ENCODE data around the gene AP4S1. TPM values are rescaled to one million over a fixed set of nuclear protein-coding genes. Genes with fewer than 3 reads are reported as not detected.
"Not testable (repeated sequence)": the region's sequence is repeated elsewhere in the genome, so short reads cannot be mapped to it uniquely, and the experiment has no call there.

Gene AP4S1
- total RNA-seq, 1 experiment from 2014 or later: 3.3 TPM

DNA sequence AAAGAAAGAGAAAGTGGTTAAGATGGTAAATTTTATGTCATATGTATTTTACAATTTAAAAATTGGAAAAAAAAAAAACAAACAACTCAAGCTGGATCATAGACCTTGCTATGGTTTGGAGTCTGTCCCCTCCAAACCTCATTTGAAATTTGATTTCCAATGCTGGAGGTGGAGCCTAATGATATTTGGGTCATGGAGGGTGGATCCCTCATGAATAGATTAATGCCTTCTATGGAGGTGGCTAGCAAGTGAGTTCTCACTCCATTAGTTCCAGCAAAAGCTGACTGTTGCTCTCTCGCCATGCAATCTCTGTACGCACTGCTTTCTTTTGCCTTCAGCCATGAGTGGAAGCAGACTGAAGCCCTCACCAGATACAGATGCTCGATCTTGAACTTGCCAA, 22.2 kb upstream of the AP4S1 start:
- no peak overlapping the region for H3K27ac ChIP-seq (ENCODE audit: low read length)
- intact Hi-C loops (cut with micrococcal nuclease; ENCODE audit: unreplicated experiment) (no loop called here), in situ Hi-C loops (cut with HindIII; ENCODE audit: low pct_unique_long_range_greater_than_20kb, low sequenced_read_pairs) (no loop called here)
- no peaks in the 10 kb centered on the region for H3K27me3 ChIP-seq (ENCODE audit: control insufficient read depth, insufficient read depth, low read length)
- ChIA-PET CTCF (no interaction called here), POLR2A (no interaction called here)
- no peaks in the 10 kb centered on the region for H3K36me3 ChIP-seq (ENCODE audit: control insufficient read depth, insufficient read depth, low read length)
- no TSS peak for BruUV-seq (replicated peaks)
- H3K9me3 ChIP-seq (ENCODE audit: control insufficient read depth, insufficient read depth, low read depth, low read length): no peaks in the 10 kb centered on the region
- TF ChIP-seq, protein P1, sequence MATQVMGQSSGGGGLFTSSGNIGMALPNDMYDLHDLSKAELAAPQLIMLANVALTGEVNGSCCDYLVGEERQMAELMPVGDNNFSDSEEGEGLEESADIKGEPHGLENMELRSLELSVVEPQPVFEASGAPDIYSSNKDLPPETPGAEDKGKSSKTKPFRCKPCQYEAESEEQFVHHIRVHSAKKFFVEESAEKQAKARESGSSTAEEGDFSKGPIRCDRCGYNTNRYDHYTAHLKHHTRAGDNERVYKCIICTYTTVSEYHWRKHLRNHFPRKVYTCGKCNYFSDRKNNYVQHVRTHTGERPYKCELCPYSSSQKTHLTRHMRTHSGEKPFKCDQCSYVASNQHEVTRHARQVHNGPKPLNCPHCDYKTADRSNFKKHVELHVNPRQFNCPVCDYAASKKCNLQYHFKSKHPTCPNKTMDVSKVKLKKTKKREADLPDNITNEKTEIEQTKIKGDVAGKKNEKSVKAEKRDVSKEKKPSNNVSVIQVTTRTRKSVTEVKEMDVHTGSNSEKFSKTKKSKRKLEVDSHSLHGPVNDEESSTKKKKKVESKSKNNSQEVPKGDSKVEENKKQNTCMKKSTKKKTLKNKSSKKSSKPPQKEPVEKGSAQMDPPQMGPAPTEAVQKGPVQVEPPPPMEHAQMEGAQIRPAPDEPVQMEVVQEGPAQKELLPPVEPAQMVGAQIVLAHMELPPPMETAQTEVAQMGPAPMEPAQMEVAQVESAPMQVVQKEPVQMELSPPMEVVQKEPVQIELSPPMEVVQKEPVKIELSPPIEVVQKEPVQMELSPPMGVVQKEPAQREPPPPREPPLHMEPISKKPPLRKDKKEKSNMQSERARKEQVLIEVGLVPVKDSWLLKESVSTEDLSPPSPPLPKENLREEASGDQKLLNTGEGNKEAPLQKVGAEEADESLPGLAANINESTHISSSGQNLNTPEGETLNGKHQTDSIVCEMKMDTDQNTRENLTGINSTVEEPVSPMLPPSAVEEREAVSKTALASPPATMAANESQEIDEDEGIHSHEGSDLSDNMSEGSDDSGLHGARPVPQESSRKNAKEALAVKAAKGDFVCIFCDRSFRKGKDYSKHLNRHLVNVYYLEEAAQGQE (IDR thresholded peaks at IDR 0.05; ENCODE audit: insufficient read depth in 1 of 2, low read depth in 2 of 2, low read length in 1 of 2): no peak
- TF ChIP-seq SIN3A (IDR thresholded peaks at IDR 0.05; ENCODE audit: borderline replicate concordance, insufficient read depth, low read depth, low read length) (no peak), TCF7L2 (IDR thresholded peaks at IDR 0.05; ENCODE audit: low read depth, low read length) (no peak), POLR2AphosphoS5 (IDR thresholded peaks at IDR 0.05; ENCODE audit: low read depth, low read length) (no peak)
- TF ChIP-seq, protein P2, sequence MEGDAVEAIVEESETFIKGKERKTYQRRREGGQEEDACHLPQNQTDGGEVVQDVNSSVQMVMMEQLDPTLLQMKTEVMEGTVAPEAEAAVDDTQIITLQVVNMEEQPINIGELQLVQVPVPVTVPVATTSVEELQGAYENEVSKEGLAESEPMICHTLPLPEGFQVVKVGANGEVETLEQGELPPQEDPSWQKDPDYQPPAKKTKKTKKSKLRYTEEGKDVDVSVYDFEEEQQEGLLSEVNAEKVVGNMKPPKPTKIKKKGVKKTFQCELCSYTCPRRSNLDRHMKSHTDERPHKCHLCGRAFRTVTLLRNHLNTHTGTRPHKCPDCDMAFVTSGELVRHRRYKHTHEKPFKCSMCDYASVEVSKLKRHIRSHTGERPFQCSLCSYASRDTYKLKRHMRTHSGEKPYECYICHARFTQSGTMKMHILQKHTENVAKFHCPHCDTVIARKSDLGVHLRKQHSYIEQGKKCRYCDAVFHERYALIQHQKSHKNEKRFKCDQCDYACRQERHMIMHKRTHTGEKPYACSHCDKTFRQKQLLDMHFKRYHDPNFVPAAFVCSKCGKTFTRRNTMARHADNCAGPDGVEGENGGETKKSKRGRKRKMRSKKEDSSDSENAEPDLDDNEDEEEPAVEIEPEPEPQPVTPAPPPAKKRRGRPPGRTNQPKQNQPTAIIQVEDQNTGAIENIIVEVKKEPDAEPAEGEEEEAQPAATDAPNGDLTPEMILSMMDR (IDR thresholded peaks at IDR 0.05): no peak
- H3K4me1 ChIP-seq (ENCODE audit: control insufficient read depth, insufficient read depth, low read length): peaks cover 4% of the 10 kb centered on the region; the same call in 1 of the 2 replicates
- ATAC-seq (no peak), DNase-seq (ENCODE audit: low read depth, low spot score) (no peak)
- H3K4me3 ChIP-seq (ENCODE audit: low read depth in 2 of 2, low read length in 2 of 2): no peak overlapping the region

DNA sequence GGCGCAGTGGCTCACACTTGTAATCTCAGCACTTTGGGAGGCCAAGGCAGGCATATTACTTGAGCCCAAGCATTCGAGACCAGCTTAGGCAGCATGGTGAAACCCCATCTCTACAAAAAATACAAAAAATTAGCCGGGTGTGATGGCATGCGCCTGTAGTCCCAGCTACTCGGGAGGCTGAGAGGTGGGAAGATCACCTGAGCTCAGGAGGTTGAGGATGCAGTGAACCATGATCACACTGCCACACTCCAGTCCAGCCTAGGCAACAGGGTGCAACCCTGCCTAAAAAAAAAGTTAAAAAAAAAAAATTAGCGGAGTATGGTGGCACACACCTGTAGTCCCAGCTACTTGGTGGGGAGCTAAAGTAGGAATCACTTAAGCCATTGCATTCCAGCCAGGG, 21.4 kb upstream of the AP4S1 start:
- H3K27me3 ChIP-seq (ENCODE audit: control insufficient read depth, insufficient read depth, low read length); POLR2A ChIA-PET; BruUV-seq (replicated peaks); H3K4me3 ChIP-seq (ENCODE audit: low read depth in 2 of 2, low read length in 2 of 2); in situ Hi-C loops (cut with HindIII; ENCODE audit: low pct_unique_long_range_greater_than_20kb, low sequenced_read_pairs); ATAC-seq; H3K4me1 ChIP-seq (ENCODE audit: control insufficient read depth, insufficient read depth, low read length); H3K27ac ChIP-seq (ENCODE audit: low read length); H3K36me3 ChIP-seq (ENCODE audit: control insufficient read depth, insufficient read depth, low read length); DNase-seq (ENCODE audit: low read depth, low spot score); intact Hi-C loops (cut with micrococcal nuclease; ENCODE audit: unreplicated experiment); CTCF ChIA-PET; H3K9me3 ChIP-seq (ENCODE audit: control insufficient read depth, insufficient read depth, low read depth, low read length): not testable (repeated sequence)

DNA sequence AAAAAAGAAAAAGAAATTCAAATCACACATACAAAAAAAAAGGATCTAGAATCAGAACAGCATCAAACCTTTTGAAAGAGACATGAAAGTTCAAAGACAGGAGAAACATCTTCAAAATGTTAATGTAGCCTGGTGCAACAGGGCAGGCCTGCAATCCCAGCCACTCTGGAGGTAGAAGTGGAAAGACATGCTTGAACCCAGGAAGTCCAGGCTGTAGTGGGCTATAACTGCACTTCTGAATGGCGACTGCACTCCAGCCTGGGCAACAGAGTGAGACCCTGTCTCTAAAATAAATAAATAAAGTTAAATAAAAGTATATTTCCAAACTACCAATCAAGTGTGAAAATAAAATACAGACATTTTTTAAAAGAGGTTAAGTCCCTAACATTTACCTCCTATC, 18.7 kb upstream of the AP4S1 start:
- intact Hi-C loops (cut with micrococcal nuclease; ENCODE audit: unreplicated experiment) (no loop called here), in situ Hi-C loops (cut with HindIII; ENCODE audit: low pct_unique_long_range_greater_than_20kb, low sequenced_read_pairs) (no loop called here)
- TF ChIP-seq SIN3A (IDR thresholded peaks at IDR 0.05; ENCODE audit: borderline replicate concordance, insufficient read depth, low read depth, low read length) (no peak), TCF7L2 (IDR thresholded peaks at IDR 0.05; ENCODE audit: low read depth, low read length) (no peak), POLR2AphosphoS5 (IDR thresholded peaks at IDR 0.05; ENCODE audit: low read depth, low read length) (no peak)
- TF ChIP-seq, protein P2 (IDR thresholded peaks at IDR 0.05): no peak
- TF ChIP-seq, protein P1 (IDR thresholded peaks at IDR 0.05; ENCODE audit: insufficient read depth in 1 of 2, low read depth in 2 of 2, low read length in 1 of 2): no peak
- ChIA-PET CTCF (no interaction called here), POLR2A (no interaction called here)
- H3K9me3 ChIP-seq (ENCODE audit: control insufficient read depth, insufficient read depth, low read depth, low read length): no peaks in the 10 kb centered on the region
- H3K36me3 ChIP-seq (ENCODE audit: control insufficient read depth, insufficient read depth, low read length): no peaks in the 10 kb centered on the region
- no peak overlapping the region for H3K27ac ChIP-seq (ENCODE audit: low read length)
- H3K27me3 ChIP-seq (ENCODE audit: control insufficient read depth, insufficient read depth, low read length): no peaks in the 10 kb centered on the region
- ATAC-seq (no peak), DNase-seq (ENCODE audit: low read depth, low spot score) (no peak)
- no peaks in the 10 kb centered on the region for H3K4me1 ChIP-seq (ENCODE audit: control insufficient read depth, insufficient read depth, low read length)
- no TSS peak for BruUV-seq (replicated peaks)
- H3K4me3 ChIP-seq (ENCODE audit: low read depth in 2 of 2, low read length in 2 of 2): no peak overlapping the region

Measured in Panc1 (cell line).